T-helper 2 cell treated with Interferon-gamma antibody and Interleukin-4, amounts not matched to agents 5 μg/mL and 100 μg/mL, for 36 hours (primary cell): Measurements from ENCODE around the gene OTC.
A peak's percentile ranks its signal among the peaks of the same experiment; 100 is the strongest.

Source experiments
- DNase-seq: peaks from one replicate; pipeline ENCODE4 v3.0.0; 2021; ENCODE audit warnings: low spot score
- H3K27ac Mint-ChIP-seq: one replicate; pipeline ENCODE4 v1.8.0; 2021; ENCODE audit warnings: mild to moderate bottlenecking, mixed read lengths
- H3K27me3 Mint-ChIP-seq: one replicate; pipeline ENCODE4 v1.8.0; 2021; ENCODE audit warnings: low read depth, mixed read lengths
- H3K36me3 Mint-ChIP-seq: one replicate; pipeline ENCODE4 v1.8.0; 2021; ENCODE audit warnings: low read depth, mixed read lengths
- H3K4me1 Mint-ChIP-seq: one replicate; pipeline ENCODE4 v1.8.0; 2021; ENCODE audit warnings: low read depth, mixed read lengths
- H3K4me3 Mint-ChIP-seq: one replicate; pipeline ENCODE4 v1.8.0; 2022; ENCODE audit warnings: mild to moderate bottlenecking, moderate library complexity, mixed read lengths
- H3K9me3 Mint-ChIP-seq: one replicate; pipeline ENCODE4 v1.8.0; 2021; ENCODE audit warnings: mixed read lengths

OTC gene

GRCh38 chrX:38352362-38352761 is at the start of gene OTC:
Gene OTC (plus strand): TSS chrX:38352604. CDS start chrX:38352697, 93 bp downstream.
- H3K9me3 Mint-ChIP-seq = no peaks in the 10 kb centered on the region
- no peak for DNase-seq
- no peaks in the 10 kb centered on the region for H3K27me3 Mint-ChIP-seq
- no peaks in the 10 kb centered on the region for H3K36me3 Mint-ChIP-seq
- H3K4me3 Mint-ChIP-seq = no peak within 1 kb of the TSS
- H3K27ac Mint-ChIP-seq = no peak within 1 kb of the TSS
- no peaks in the 10 kb centered on the region for H3K4me1 Mint-ChIP-seq

GRCh38 chrX:38304010-38304409 is 48.4 kb upstream of the OTC start:
- no peak for DNase-seq
- H3K9me3 Mint-ChIP-seq = no peaks in the 10 kb centered on the region
- no peaks in the 10 kb centered on the region for H3K27me3 Mint-ChIP-seq
- H3K4me1 Mint-ChIP-seq = no peaks in the 10 kb centered on the region
- no peak overlapping the region for H3K27ac Mint-ChIP-seq
- no peak overlapping the region for H3K4me3 Mint-ChIP-seq
- H3K36me3 Mint-ChIP-seq = no peaks in the 10 kb centered on the region

- no peaks in the 10 kb centered on the region for H3K9me3 Mint-ChIP-seq
- no peaks in the 10 kb centered on the region for H3K36me3 Mint-ChIP-seq
- no peak overlapping the region for H3K27ac Mint-ChIP-seq
- no peaks in the 10 kb centered on the region for H3K27me3 Mint-ChIP-seq
- H3K4me1 Mint-ChIP-seq = no peaks in the 10 kb centered on the region
- H3K4me3 Mint-ChIP-seq = no peak overlapping the region
- no peak for DNase-seq
Observed at GRCh38 chrX:38305971-38306370, 46.4 kb upstream of the OTC start.

GRCh38 chrX:38311743-38312142 is 40.7 kb upstream of the OTC start:
- H3K4me3 Mint-ChIP-seq = no peak overlapping the region
- H3K9me3 Mint-ChIP-seq = no peaks in the 10 kb centered on the region
- H3K36me3 Mint-ChIP-seq = peaks cover 2% of the 10 kb centered on the region
- H3K4me1 Mint-ChIP-seq = no peaks in the 10 kb centered on the region
- no peak for DNase-seq
- no peaks in the 10 kb centered on the region for H3K27me3 Mint-ChIP-seq
- no peak overlapping the region for H3K27ac Mint-ChIP-seq

GRCh38 chrX:38312436-38312835 is 40.0 kb upstream of the OTC start:
- Mint-ChIP-seq H3K27ac (no peak overlapping the region), H3K4me3 (no peak overlapping the region), H3K27me3 (no peaks in the 10 kb centered on the region), H3K36me3 (peaks cover 2% of the 10 kb centered on the region), H3K9me3 (no peaks in the 10 kb centered on the region), H3K4me1 (no peaks in the 10 kb centered on the region)
- no peak for DNase-seq

GRCh38 chrX:38313190-38313589 is 39.2 kb upstream of the OTC start:
- Mint-ChIP-seq H3K9me3 (no peaks in the 10 kb centered on the region), H3K27ac (no peak overlapping the region), H3K36me3 (peaks cover 2% of the 10 kb centered on the region), H3K27me3 (no peaks in the 10 kb centered on the region), H3K4me1 (no peaks in the 10 kb centered on the region), H3K4me3 (no peak overlapping the region)
- DNase-seq = no peak

- Mint-ChIP-seq H3K4me1 (no peaks in the 10 kb centered on the region), H3K4me3 (no peak overlapping the region), H3K27ac (no peak overlapping the region), H3K27me3 (no peaks in the 10 kb centered on the region), H3K36me3 (peaks cover 2% of the 10 kb centered on the region), H3K9me3 (no peaks in the 10 kb centered on the region)
- DNase-seq = no peak
Observed at GRCh38 chrX:38315186-38315585, 37.2 kb upstream of the OTC start.

GRCh38 chrX:38318196-38318595 is 34.2 kb upstream of the OTC start:
- no peaks in the 10 kb centered on the region for H3K27me3 Mint-ChIP-seq
- DNase-seq = no peak
- no peaks in the 10 kb centered on the region for H3K4me1 Mint-ChIP-seq
- no peak overlapping the region for H3K27ac Mint-ChIP-seq
- no peaks in the 10 kb centered on the region for H3K9me3 Mint-ChIP-seq
- peaks cover 4% of the 10 kb centered on the region for H3K36me3 Mint-ChIP-seq
- no peak overlapping the region for H3K4me3 Mint-ChIP-seq

- Mint-ChIP-seq H3K27me3 (no peaks in the 10 kb centered on the region), H3K9me3 (no peaks in the 10 kb centered on the region), H3K36me3 (peaks cover 4% of the 10 kb centered on the region), H3K4me3 (no peak overlapping the region), H3K4me1 (no peaks in the 10 kb centered on the region), H3K27ac (no peak overlapping the region)
- DNase-seq = no peak
Observed at GRCh38 chrX:38318606-38319005, 33.8 kb upstream of the OTC start.

- Mint-ChIP-seq H3K27me3 (no peaks in the 10 kb centered on the region), H3K4me3 (no peak overlapping the region), H3K36me3 (peaks cover 2% of the 10 kb centered on the region), H3K9me3 (no peaks in the 10 kb centered on the region), H3K4me1 (peaks cover 3% of the 10 kb centered on the region), H3K27ac (no peak overlapping the region)
- no peak for DNase-seq
Observed at GRCh38 chrX:38320819-38321218, 31.6 kb upstream of the OTC start.

GRCh38 chrX:38326086-38326485 is 26.3 kb upstream of the OTC start:
- H3K4me3 Mint-ChIP-seq = peak overlapping the region; percentile 91
- no peak overlapping the region for H3K27ac Mint-ChIP-seq
- DNase-seq = no peak
- peaks cover 2% of the 10 kb centered on the region for H3K36me3 Mint-ChIP-seq
- H3K27me3 Mint-ChIP-seq = no peaks in the 10 kb centered on the region
- H3K4me1 Mint-ChIP-seq = peaks cover 25% of the 10 kb centered on the region
- H3K9me3 Mint-ChIP-seq = no peaks in the 10 kb centered on the region

- H3K27me3 Mint-ChIP-seq = no peaks in the 10 kb centered on the region
- no peaks in the 10 kb centered on the region for H3K9me3 Mint-ChIP-seq
- H3K4me3 Mint-ChIP-seq = peak within 1 kb of the TSS; percentile 91
- H3K36me3 Mint-ChIP-seq = no peaks in the 10 kb centered on the region
- peak within 1 kb of the TSS; percentile 93 for H3K27ac Mint-ChIP-seq
- DNase-seq = peak; percentile 88
- H3K4me1 Mint-ChIP-seq = peaks cover 25% of the 10 kb centered on the region
Observed at GRCh38 chrX:38327007-38327774, 25.2 kb upstream of the OTC start, which contains the start of gene RPGR. Gene RPGR (minus strand): TSS chrX:38327509. CDS start chrX:38327367, 142 bp downstream.

GRCh38 chrX:38327775-38328081 is 24.7 kb upstream of the OTC start:
- no peak for DNase-seq
- H3K36me3 Mint-ChIP-seq = no peaks in the 10 kb centered on the region

GRCh38 chrX:38332505-38332904 is 19.9 kb upstream of the OTC start:
- H3K4me3 Mint-ChIP-seq = no peak overlapping the region
- peaks cover 3% of the 10 kb centered on the region for H3K27me3 Mint-ChIP-seq
- H3K9me3 Mint-ChIP-seq = no peaks in the 10 kb centered on the region
- no peak overlapping the region for H3K27ac Mint-ChIP-seq
- no peak for DNase-seq
- no peaks in the 10 kb centered on the region for H3K36me3 Mint-ChIP-seq
- H3K4me1 Mint-ChIP-seq = peaks cover 15% of the 10 kb centered on the region

More at GRCh38 chrX:38327775-38328081, 24.7 kb upstream of the OTC start:
- Mint-ChIP-seq H3K9me3 (no peaks in the 10 kb centered on the region), H3K27ac (peak overlapping the region; percentile 93), H3K27me3 (no peaks in the 10 kb centered on the region), H3K4me3 (peak overlapping the region; percentile 91), H3K4me1 (peaks cover 25% of the 10 kb centered on the region)

- H3K27ac Mint-ChIP-seq = no peak overlapping the region
- H3K4me3 Mint-ChIP-seq = no peak overlapping the region
- no peak for DNase-seq
- H3K9me3 Mint-ChIP-seq = no peaks in the 10 kb centered on the region
- H3K36me3 Mint-ChIP-seq = no peaks in the 10 kb centered on the region
- no peaks in the 10 kb centered on the region for H3K4me1 Mint-ChIP-seq
- peaks cover 6% of the 10 kb centered on the region for H3K27me3 Mint-ChIP-seq
Observed at GRCh38 chrX:38335382-38335781, 17.0 kb upstream of the OTC start.
